HFF-Myc (cell line): Measurements from ENCODE around the gene LRMDA.

Source experiments
- DNase-seq: peaks from one replicate; pipeline ENCODE4 v3.0.0-alpha.2; 2011; ENCODE audit warnings: low read depth; ENCODE audit errors: extremely low read depth
- H3K4me3 ChIP-seq: replicated peaks from 2 replicates; pipeline ENCODE4 v1.5.1; 2011; ENCODE audit warnings: low read depth, mild to moderate bottlenecking, control low read depth, low read length
- CTCF ChIP-seq: IDR thresholded peaks from 2 replicates; pipeline ENCODE4 v1.5.1; 2012; ENCODE audit warnings: mild to moderate bottlenecking, low read depth, low read length, control low read depth; ENCODE audit errors: missing control alignments

LRMDA gene

DNA sequence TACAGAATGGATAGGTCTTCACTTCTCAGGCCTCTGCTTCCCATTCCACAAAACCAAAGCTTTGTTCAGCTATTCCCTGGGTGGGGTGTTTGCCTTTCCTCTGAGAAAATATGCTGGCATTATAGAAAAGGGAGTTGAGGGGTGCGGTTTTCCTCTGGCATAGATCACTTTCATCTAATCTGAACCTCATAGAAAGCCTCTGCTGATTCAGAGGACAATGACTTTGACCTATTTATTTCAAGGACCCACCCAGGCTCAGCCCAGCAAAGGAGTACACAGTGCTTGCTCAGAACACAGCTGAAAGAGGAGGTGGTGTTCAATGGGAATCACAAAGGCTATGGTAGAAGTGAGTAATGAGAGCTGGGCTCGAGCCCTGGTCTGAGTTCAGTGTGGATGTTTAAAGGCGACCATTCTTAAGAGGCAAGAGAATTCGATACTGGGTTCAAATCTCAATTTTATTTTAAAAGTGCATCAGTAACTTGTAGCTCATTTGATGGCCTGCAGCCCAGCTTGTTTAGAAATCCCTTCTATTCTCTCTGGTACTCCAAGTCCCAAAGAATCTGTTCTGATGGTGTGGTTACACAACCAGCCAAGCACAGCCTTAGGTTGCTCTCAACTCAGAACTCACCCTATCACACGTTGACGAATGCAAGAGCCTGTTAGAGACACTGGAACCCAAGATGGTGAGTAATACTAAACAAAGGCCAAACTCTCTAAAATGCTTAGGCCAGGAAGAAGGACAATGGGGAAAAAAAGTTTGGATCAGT is 1012.8 kb downstream of the LRMDA start:
- H3K4me3 ChIP-seq, result no peak overlapping the region
- TF ChIP-seq CTCF, result no peak
- no peak for DNase-seq

- H3K4me3 ChIP-seq, result no peak overlapping the region
- DNase-seq, result no peak
- no peak for TF ChIP-seq CTCF
Measured at GRCh38 chr10:76447578-76447977, 1016.2 kb downstream of the LRMDA start.

DNA sequence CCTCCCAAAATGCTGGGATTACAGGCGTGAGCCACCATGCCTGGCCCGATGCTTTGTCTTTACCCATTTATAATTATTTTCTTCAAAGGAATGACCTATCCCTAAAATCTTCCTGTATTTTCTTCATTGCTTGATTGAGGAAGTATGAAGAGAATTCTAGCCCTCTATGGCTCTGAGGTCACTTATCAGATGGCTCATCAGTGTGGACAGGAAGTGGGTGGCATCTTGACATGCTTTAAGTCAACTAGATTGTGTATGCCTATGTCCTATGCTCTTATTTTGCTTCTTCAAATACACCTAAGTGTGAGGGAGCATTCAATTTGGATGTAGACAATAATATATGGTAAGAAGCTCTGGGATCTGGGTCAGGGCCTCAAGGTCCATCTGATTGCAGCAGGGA is 1020.5 kb downstream of the LRMDA start:
- TF ChIP-seq CTCF, result no peak
- H3K4me3 ChIP-seq, result no peak overlapping the region
- DNase-seq, result no peak

DNA sequence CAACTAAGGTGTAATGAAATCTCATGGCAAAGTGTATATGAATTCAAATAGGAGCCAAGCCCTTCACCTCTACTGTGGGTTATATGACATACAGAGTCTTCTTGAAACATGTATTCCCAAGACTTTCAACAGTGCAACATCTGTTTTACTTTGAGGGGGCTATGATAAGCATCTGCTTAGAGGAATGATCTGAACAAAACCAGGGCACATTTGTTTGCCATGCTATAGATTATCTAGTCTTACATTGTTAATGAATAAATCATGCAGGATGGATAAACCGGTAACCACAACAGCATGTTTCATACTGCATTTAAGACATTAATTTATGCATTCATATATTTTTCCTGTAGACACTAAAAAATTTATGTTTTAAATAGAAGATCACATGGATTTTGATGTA is 1021.9 kb downstream of the LRMDA start:
- H3K4me3 ChIP-seq, result no peak overlapping the region
- no peak for DNase-seq
- TF ChIP-seq CTCF, result no peak

DNA sequence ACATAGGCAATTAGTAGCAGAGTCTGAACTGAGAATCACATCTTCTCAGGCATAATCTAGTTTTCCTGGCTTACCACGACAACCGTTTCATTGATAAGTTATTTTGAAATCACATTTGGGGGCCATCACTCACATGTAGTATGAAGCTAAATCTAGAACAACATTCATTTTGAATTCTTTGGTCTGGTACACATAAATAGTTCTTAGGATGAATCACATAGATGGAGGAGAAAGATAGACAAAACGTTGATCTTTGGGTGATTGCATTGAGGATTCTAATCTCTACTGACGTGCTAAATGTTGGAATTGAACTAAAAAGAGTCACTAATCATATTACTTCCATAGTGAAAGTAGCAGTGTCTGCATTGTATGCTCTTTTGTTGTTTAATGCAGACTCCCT is 1022.6 kb downstream of the LRMDA start:
- no peak overlapping the region for H3K4me3 ChIP-seq
- no peak for TF ChIP-seq CTCF
- no peak for DNase-seq

DNA sequence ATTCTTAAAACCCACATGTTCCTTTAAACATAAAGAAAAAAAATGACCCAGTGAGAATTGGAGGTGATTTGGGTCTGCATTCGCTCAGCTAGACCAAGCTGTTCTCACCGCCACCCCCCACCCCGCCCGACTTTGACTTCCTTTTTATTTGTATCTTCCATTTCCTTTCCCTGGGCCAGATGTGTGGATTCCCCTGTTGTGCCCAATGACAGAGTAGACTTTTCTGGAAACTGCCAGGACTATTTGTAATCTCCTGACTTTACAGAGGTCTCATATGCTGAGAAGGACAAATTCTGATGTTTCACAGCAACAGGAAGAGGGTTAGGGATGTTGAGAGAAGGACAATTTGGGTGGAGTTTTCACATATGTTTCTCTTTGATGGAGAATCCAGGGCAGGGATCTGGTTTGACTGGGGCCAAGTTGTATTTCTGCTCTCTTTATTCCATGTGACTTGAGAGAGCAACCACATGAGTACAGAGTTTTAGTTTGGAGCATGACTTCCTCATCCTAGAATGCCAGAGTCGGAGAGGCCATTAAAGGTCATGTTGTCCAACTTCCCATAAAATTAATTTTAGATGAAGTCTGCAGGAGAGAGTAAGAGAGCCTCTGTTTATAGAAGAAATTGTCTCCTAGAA is 1023.2 kb downstream of the LRMDA start:
- no peak overlapping the region for H3K4me3 ChIP-seq
- TF ChIP-seq CTCF, result no peak
- no peak for DNase-seq
